MCF 10A (cell line): ENCODE measurements around the gene GUCY2C. TPM values are rescaled to one million over a fixed set of nuclear protein-coding genes. Genes with fewer than 3 reads are reported as not detected.

Experiments used
- BruUV-seq: library from RNA; stranded (reverse); fragments of 400-500 nt; replicated peaks from 2 replicates; lab custom pipeline; 2021; lab: Mats Ljungman, UMichigan
- CTCF ChIA-PET: fragments of 300-600 bp; sonication (Branson Sonifier 250); formaldehyde crosslinking; extraction: SDS; loops from one replicate; lab custom pipeline; 2021; ENCODE audit warnings: antibody characterized with exemption, inconsistent platforms; lab: Yijun Ruan, JAX
- POLR2A ChIA-PET: fragments of 300-600, 350-650 bp; sonication (Branson Sonifier 250); formaldehyde crosslinking; extraction: SDS; loops from one replicate; lab custom pipeline; 2020; ENCODE audit warnings: antibody characterized with exemption, inconsistent platforms; lab: Yijun Ruan, JAX
- DNase-seq: peaks from one replicate; pipeline ENCODE4 v3.0.0-alpha.2; 2018; ENCODE audit not compliant: unreplicated experiment
- H3K27ac Mint-ChIP-seq: one replicate; pipeline ENCODE4 v1.8.0; 2022; ENCODE audit warnings: mild to moderate bottlenecking, low read depth, mixed read lengths; ENCODE audit not compliant: unreplicated experiment
- H3K27me3 Mint-ChIP-seq: one replicate; pipeline ENCODE4 v1.8.0; 2022; ENCODE audit warnings: mixed read lengths; ENCODE audit not compliant: insufficient read depth, unreplicated experiment
- H3K36me3 Mint-ChIP-seq: one replicate; pipeline ENCODE4 v1.8.0; 2022; ENCODE audit warnings: mild to moderate bottlenecking, moderate library complexity, mixed read lengths; ENCODE audit not compliant: insufficient read depth, unreplicated experiment
- H3K4me1 Mint-ChIP-seq: one replicate; pipeline ENCODE4 v1.8.0; 2022; ENCODE audit warnings: mixed read lengths; ENCODE audit not compliant: insufficient read depth, unreplicated experiment
- H3K4me3 Mint-ChIP-seq: one replicate; pipeline ENCODE4 v1.8.0; 2022; ENCODE audit warnings: mild to moderate bottlenecking, moderate library complexity, mixed read lengths; ENCODE audit not compliant: unreplicated experiment
- H3K9me3 Mint-ChIP-seq: one replicate; pipeline ENCODE4 v1.8.0; 2022; ENCODE audit warnings: mixed read lengths; ENCODE audit not compliant: unreplicated experiment
- CTCF ChIP-seq: fragments of 200-600 bp; IDR thresholded peaks from one replicate; pipeline ENCODE4 v1.8.0; 2022; ENCODE audit warnings: antibody characterized with exemption, mild to moderate bottlenecking; ENCODE audit not compliant: unreplicated experiment
- intact Hi-C: fragments of 100-400 bp; cut with micrococcal nuclease; formaldehyde crosslinking; loops from 2 replicates; pipeline ENCODE4 v1.14.1; 2022
- total RNA-seq: library from RNA; stranded (reverse); gene quantifications from 2 replicates; pipeline ENCODE4 v1.2.3, GENCODE V29; 2022

The GUCY2C gene
- total RNA-seq, 1 experiment from 2014 or later: not detected

- DNase-seq: no peak
- intact Hi-C loops: no loop called here
- BruUV-seq: no TSS peak
- Mint-ChIP-seq H3K27ac (no peak overlapping the region), H3K9me3 (no peaks in the 10 kb centered on the region), H3K4me3 (no peak overlapping the region), H3K36me3 (no peaks in the 10 kb centered on the region), H3K4me1 (no peaks in the 10 kb centered on the region), H3K27me3 (no peaks in the 10 kb centered on the region)
- ChIA-PET CTCF (interaction anchor here (0.7 kb wide), 1 partner anchor 38 kb away, joined by 8 read pairs; no protein-coding TSS in a partner anchor), POLR2A (interaction anchor here (0.7 kb wide), 1 partner anchor 43 kb away, joined by 3 read pairs; no protein-coding TSS in a partner anchor)
- TF ChIP-seq CTCF: no peak
Measured at GRCh38 chr12:14714437-14714836, 18.0 kb upstream of the GUCY2C start.

- ChIA-PET CTCF (interaction anchor here (0.6 to 0.8 kb wide), 2 partner anchors 92 to 818 kb away, joined by 3 read pairs; no protein-coding TSS in a partner anchor), POLR2A (no interaction called here)
- Mint-ChIP-seq H3K9me3 (no peaks in the 10 kb centered on the region), H3K27me3 (no peaks in the 10 kb centered on the region), H3K27ac (no peak overlapping the region), H3K4me1 (no peaks in the 10 kb centered on the region), H3K4me3 (no peak overlapping the region), H3K36me3 (no peaks in the 10 kb centered on the region)
- no peak for DNase-seq
- intact Hi-C loops: no loop called here
- TF ChIP-seq CTCF: no peak
- no TSS peak for BruUV-seq
Measured at GRCh38 chr12:14710632-14711320, 14.4 kb upstream of the GUCY2C start.

- H3K27me3 Mint-ChIP-seq: no peaks in the 10 kb centered on the region
- H3K4me1 Mint-ChIP-seq: no peaks in the 10 kb centered on the region
- H3K9me3 Mint-ChIP-seq: peaks cover 6% of the 10 kb centered on the region
- POLR2A ChIA-PET: no interaction called here
- no peaks in the 10 kb centered on the region for H3K36me3 Mint-ChIP-seq
- TF ChIP-seq CTCF: no peak
- CTCF ChIA-PET: interaction anchor here (0.7 kb wide), 1 partner anchor 36 kb away, joined by 4 read pairs; no protein-coding TSS in a partner anchor
- intact Hi-C loops: no loop called here
- no peak overlapping the region for H3K4me3 Mint-ChIP-seq
- DNase-seq: no peak
- BruUV-seq: no TSS peak
- no peak overlapping the region for H3K27ac Mint-ChIP-seq
Measured at GRCh38 chr12:14701809-14702568, 5.6 kb upstream of the GUCY2C start.

- Mint-ChIP-seq H3K27ac (no peak overlapping the region), H3K4me1 (no peaks in the 10 kb centered on the region), H3K4me3 (no peak overlapping the region), H3K36me3 (no peaks in the 10 kb centered on the region), H3K27me3 (no peaks in the 10 kb centered on the region), H3K9me3 (peaks cover 6% of the 10 kb centered on the region)
- DNase-seq: no peak
- BruUV-seq: no TSS peak
- ChIA-PET CTCF (interaction anchor here (0.6 to 0.7 kb wide), 2 partner anchors 463 to 1236 kb away, joined by 3 to 5 read pairs; no protein-coding TSS in a partner anchor), POLR2A (no interaction called here)
- intact Hi-C loops: no loop called here
- no peak for TF ChIP-seq CTCF
Measured at GRCh38 chr12:14700935-14701334, 4.5 kb upstream of the GUCY2C start.
